HG03196 (cell line): ENCODE results near the gene SRRT.
"Not testable (repeated sequence)": the region's sequence is repeated elsewhere in the genome, so short reads cannot be mapped to it uniquely, and the experiment has no call there.

Experiments used
- ATAC-seq: cut with Tn5 transposase; IDR thresholded peaks from one replicate; pipeline ENCODE4 v1.9.1; 2021; ENCODE audit not compliant: unreplicated experiment

Gene SRRT

GRCh38 chr7:100854146-100854895, 20.6 kb upstream of the SRRT start:
- ATAC-seq, result no peak

- ATAC-seq, result not testable (repeated sequence)
These were observed 20.0 kb upstream of the SRRT start for GRCh38 chr7:100854899-100855298.

GRCh38 chr7:100855515-100855914, 19.4 kb upstream of the SRRT start:
- no peak for ATAC-seq

DNA sequence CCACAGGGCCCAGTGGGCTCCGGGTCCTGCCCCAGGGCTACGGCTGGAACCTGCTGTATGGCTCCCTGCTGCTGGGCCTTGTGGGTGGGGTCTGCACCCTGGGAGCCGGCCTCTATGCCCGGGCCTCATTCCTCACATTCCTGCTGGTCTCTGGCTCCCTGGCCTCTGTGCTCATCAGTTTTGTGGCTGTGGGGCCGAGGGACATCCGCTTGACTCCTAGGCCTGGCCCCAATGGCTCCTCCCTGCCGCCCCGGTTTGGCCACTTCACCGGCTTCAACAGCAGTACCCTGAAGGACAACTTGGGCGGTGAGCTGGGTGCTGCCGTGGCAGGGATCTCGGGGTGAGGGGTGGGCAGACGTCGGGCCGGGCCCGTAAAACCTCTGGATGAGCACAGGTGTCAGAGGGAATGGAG, 18.0 kb upstream of the SRRT start:
- ATAC-seq, result no peak

GRCh38 chr7:100859856-100860255, 15.0 kb upstream of the SRRT start:
- ATAC-seq, result no peak

GRCh38 chr7:100860702-100861615, 13.9 kb upstream of the SRRT start:
- ATAC-seq, result no peak

GRCh38 chr7:100861616-100861985, 13.3 kb upstream of the SRRT start:
- ATAC-seq, result no peak

GRCh38 chr7:100863406-100863950, 11.4 kb upstream of the SRRT start:
- ATAC-seq, result no peak

- ATAC-seq, result no peak
These were observed 10.5 kb upstream of the SRRT start for GRCh38 chr7:100864263-100864845.

GRCh38 chr7:100865372-100865911, 9.5 kb upstream of the SRRT start:
- no peak for ATAC-seq

DNA sequence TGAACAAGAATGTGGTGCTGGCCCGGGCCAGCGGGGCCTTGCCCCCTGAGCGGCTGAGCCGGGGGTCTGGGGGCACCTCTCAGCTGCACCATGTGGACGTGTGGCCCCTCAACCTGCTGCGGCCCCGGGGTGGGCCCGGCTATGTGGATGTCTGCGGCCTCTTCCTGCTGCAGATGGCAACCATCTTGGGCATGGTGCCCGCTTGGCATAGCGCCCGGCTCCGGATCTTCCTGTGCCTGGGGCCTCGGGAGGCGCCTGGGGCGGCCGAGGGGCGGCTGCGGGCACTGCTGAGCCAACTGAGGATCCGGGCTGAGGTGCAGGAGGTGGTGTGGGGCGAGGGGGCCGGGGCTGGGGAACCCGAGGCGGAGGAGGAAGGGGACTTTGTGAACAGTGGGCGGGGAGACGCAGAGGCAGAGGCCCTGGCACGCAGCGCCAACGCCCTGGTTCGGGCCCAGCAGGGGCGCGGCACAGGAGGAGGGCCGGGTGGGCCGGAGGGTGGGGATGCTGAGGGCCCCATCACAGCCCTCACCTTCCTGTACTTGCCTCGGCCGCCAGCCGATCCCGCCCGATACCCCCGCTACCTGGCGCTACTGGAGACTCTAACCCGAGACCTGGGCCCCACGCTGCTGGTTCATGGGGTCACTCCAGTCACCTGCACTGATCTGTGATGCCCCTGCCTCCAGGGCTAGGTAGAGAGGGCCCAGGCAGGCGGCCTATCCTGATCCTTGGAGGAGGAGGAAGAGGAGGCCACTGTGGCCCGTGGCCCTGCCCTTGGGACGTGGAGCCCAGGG, 8.8 kb upstream of the SRRT start:
- ATAC-seq, result no peak

- no peak for ATAC-seq
These were observed 8.2 kb upstream of the SRRT start for GRCh38 chr7:100866729-100867039.

DNA sequence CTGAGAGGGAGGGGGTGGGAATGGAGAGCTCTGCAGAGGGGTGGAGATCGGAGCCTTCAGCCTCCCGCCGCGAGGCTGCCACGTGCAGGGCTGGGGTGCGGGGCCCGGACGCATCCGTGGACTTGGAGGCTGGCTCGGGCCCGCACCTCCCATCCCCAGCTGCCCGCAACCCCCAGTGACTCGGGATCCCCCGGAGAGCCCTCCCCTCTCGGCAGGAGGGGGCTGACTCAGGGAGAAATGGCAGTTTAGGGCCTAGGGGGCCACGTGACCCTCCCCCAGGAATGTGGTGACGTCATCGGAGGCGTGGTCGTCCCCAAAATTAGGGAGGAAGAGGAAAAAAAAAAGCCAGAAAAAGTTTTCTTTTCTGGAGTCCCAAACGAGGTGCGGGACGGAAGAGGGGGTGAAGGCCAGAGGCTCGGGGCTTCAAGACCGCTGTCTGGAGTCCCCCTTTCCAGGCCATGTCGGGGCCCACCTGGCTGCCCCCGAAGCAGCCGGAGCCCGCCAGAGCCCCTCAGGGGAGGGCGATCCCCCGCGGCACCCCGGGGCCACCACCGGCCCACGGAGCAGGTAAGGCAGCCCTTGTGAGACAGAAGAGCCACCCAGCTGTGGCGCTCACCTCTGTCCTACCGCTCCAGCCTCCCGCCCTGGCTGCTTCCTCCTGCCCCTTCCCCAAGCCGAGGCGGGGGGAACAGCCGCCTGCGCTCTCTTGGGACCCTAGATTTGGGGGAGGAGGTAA, 7.7 kb upstream of the SRRT start, which contains the start of gene TRIP6:
Gene TRIP6, plus strand, starts transcription at position 348 of the 736 bp plus-strand sequence. Its CDS starts 111 bp downstream, at position 459.
- ATAC-seq, result no peak

DNA sequence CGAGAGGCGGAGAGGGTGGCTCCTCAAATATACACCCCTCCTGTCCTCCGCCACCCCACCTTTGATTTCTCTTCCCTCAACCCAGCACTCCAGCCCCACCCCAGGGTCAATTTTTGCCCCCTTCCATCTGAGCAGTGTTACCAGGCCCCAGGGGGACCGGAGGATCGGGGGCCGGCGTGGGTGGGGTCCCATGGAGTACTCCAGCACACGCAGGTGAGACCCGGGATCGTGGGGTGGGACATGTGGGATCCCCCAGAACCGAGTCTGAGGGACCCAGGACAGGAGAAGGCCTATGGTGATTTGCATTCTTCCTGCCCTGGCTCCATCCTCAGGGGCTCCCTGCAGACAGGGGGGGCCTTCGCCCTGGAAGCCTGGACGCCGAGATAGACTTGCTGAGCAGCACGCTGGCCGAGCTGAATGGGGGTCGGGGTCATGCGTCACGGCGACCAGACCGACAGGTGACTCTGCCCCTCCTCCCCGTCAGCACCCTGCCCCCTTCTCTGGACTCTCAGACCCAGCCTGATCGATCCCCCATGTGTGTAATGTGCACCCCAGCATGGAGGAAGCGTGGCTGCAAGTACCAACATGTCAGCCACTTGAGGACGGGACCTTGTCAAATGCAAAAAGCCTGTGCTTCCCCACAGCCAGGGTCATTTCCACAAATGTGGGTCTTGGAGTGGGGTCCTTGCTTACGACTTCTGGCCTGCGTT, 7.0 kb upstream of the SRRT start:
- no peak for ATAC-seq

- no peak for ATAC-seq
These were observed 1.2 kb upstream of the SRRT start for GRCh38 chr7:100873599-100874299.

GRCh38 chr7:100874300-100874576, 665 bp upstream of the SRRT start:
- ATAC-seq, result no peak

GRCh38 chr7:100875356-100875751, 451 bp downstream of the SRRT start:
- peak; percentile 35 for ATAC-seq

DNA sequence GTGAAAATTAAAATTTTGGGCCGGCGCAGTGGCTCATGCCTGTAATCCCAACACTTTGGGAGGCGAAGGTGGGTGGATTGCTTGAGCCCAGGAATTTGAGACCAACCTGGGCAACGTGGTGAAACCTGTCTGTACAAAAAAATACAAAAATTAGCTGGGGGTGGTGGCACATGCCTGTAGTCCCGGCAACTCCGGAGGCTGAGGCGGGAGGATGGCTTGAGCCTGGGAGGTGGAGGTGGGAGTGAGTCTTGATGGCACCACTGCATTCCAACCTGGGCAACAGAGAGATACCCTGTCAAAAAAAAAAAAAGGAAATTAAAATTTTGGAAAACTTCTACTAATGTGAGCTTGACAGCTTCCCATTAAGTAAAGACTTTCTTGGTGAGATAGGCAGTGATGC, 3.1 kb downstream of the SRRT start:
- ATAC-seq, result no peak

DNA sequence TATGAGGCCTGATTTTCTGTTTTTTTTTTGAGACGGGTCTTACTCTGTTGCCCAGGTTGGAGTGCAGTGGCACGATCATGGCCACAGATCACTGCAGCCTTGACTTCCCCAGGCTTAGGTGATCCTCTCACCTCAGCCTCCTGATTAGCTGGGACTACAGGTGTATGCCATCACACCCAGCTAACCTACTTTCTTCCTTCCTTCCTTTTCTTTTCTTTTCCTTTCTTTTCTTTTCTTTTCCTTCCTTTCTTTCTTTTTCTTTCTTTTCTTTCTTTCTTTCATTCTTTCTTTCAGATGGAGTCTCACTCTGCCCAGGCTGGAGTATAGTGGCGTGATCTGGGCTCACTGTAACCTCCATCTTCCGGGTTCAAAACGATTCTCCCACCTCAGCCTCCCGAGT, 3.8 kb downstream of the SRRT start:
- no peak for ATAC-seq
